Liver (tissue), 9 donors: ENCODE results near the gene HSD3B7. TPM values are rescaled to one million over a fixed set of nuclear protein-coding genes. Genes with fewer than 3 reads are reported as not detected.

Source experiments
- DNase-seq: peaks from one replicate; pipeline ENCODE4 v3.0.0-alpha.2; 2017; ENCODE audit warnings: low spot score
- H3K27ac ChIP-seq, 2 donors: one replicate each; pipeline ENCODE4 v1.7.0; 2013; ENCODE audit warnings: inconsistent platforms in 2 of 2, low read length in 2 of 2, control low read depth in 1 of 2, low read depth in 1 of 2, mild to moderate bottlenecking in 1 of 2
- H3K27me3 ChIP-seq, 4 donors: one replicate each; pipeline versions ENCODE4 v1.6.1 to v1.7.0; 2013; ENCODE audit warnings: low read length in 3 of 4, inconsistent platforms in 1 of 4, mild to moderate bottlenecking in 1 of 4, moderate library complexity in 1 of 4; ENCODE audit not compliant: control insufficient read depth in 4 of 4, insufficient read depth in 4 of 4
- H3K36me3 ChIP-seq, 4 donors: one replicate each; pipeline versions ENCODE4 v1.6.1 to v1.7.0; 2013; ENCODE audit warnings: low read length in 3 of 4, mild to moderate bottlenecking in 3 of 4, low read depth in 1 of 4, moderate library complexity in 1 of 4; ENCODE audit not compliant: control insufficient read depth in 4 of 4, insufficient read depth in 3 of 4
- H3K4me1 ChIP-seq, 4 donors: one replicate each; pipeline versions ENCODE4 v1.6.1 to v1.7.0; 2013; ENCODE audit warnings: low read length in 3 of 4, mild to moderate bottlenecking in 3 of 4, moderate library complexity in 1 of 4; ENCODE audit not compliant: control insufficient read depth in 4 of 4, insufficient read depth in 4 of 4
- H3K4me3 ChIP-seq, 3 donors: one replicate each; pipeline versions ENCODE4 v1.6.1 to v1.7.0; 2013; ENCODE audit warnings: low read length in 3 of 3, control low read depth in 1 of 3, low read depth in 1 of 3, mild to moderate bottlenecking in 1 of 3
- H3K9ac ChIP-seq, 2 donors: one replicate each; pipeline ENCODE4 v1.7.0; 2013; ENCODE audit warnings: low read length in 2 of 2, mild to moderate bottlenecking in 2 of 2, moderate library complexity in 2 of 2, control low read depth in 1 of 2, low read depth in 1 of 2
- H3K9me3 ChIP-seq, 4 donors: one replicate each; pipeline versions ENCODE4 v1.6.1 to v1.7.0; 2013; ENCODE audit warnings: low read length in 3 of 4; ENCODE audit not compliant: control insufficient read depth in 4 of 4
- EGR1 ChIP-seq, 2 donors: IDR thresholded peaks; 2 replicates each; pipeline ENCODE4 v1.6.1; 2016 to 2018; ENCODE audit warnings: antibody characterized with exemption in 2 of 2, low read depth in 2 of 2
- FOXA2 ChIP-seq: IDR thresholded peaks from 2 replicates; pipeline ENCODE4 v1.6.1; 2016; ENCODE audit warnings: antibody characterized with exemption
- GABPA ChIP-seq, 2 donors: IDR thresholded peaks in 1 of 2; conservative IDR thresholded peaks in 1 of 2; 2 replicates each; pipeline ENCODE4 v1.6.1; 2016; ENCODE audit warnings: antibody characterized with exemption in 2 of 2, mild to moderate bottlenecking in 1 of 2, moderate library complexity in 1 of 2
- HNF4A ChIP-seq, 2 donors: conservative IDR thresholded peaks; 2 replicates each; pipeline ENCODE4 v1.6.1; 2016; ENCODE audit warnings: antibody characterized with exemption in 2 of 2, mild to moderate bottlenecking in 2 of 2
- HNF4G ChIP-seq: IDR thresholded peaks from 2 replicates; pipeline ENCODE4 v1.6.1; 2016; ENCODE audit warnings: antibody characterized with exemption
- JUND ChIP-seq, 2 donors: IDR thresholded peaks; 2 replicates each; pipeline ENCODE4 v1.6.1; 2016; ENCODE audit warnings: antibody characterized with exemption in 2 of 2
- NR2F2 ChIP-seq: IDR thresholded peaks from 2 replicates; pipeline ENCODE4 v1.6.1; 2016; ENCODE audit warnings: antibody characterized with exemption
- RAD21 ChIP-seq, 2 donors: IDR thresholded peaks; 2 replicates each; pipeline ENCODE4 v1.6.1; 2016; ENCODE audit warnings: antibody characterized with exemption in 2 of 2, mild to moderate bottlenecking in 2 of 2
- SP1 ChIP-seq: IDR thresholded peaks from 2 replicates; pipeline ENCODE4 v1.6.1; 2018; ENCODE audit warnings: antibody characterized with exemption, mild to moderate bottlenecking
- TAF1 ChIP-seq: conservative IDR thresholded peaks from 2 replicates; pipeline ENCODE4 v1.6.1; 2016; ENCODE audit warnings: antibody characterized with exemption, mild to moderate bottlenecking
- WGBS: extraction: QIAGEN DNeasy Blood & Tissue Kit; methylation state at CpG from one replicate; pipeline ENCODE4 v1.1.7; 2013; 5-methylcytosine and 5-hydroxymethylcytosine counted together
- polyA plus RNA-seq, 2 donors: library from polyadenylated mRNA; stranded (reverse) in 1 of 2; unstranded in 1 of 2; fragments of 200-250 nt in 1 of 2; fragments of >200 nt in 1 of 2; fragmentation: Nextera tagmentation in 1 of 2; extraction: Ambion mirVana in 1 of 2; gene quantifications; one replicate each; pipeline versions ENCODE4 v1.2.1 to v1.2.3, GENCODE V29; 2013 to 2015
- total RNA-seq, 2 donors: library from RNA; depleted of rRNA; stranded (reverse); fragments of >200 nt; gene quantifications; one replicate each; pipeline ENCODE4 v1.2.3, GENCODE V29; 2014
- TF ChIP-seq, protein P1 (sequence below): fragments of 150-350 bp; IDR thresholded peaks from 2 replicates; pipeline ENCODE4 v1.5.1; 2017; ENCODE audit warnings: improper control_type of control experiment, low read depth, low read length; ENCODE audit not compliant: missing input control
- TF ChIP-seq, protein P2 (sequence below): IDR thresholded peaks from 2 replicates; pipeline ENCODE4 v1.6.1; 2016; ENCODE audit warnings: antibody characterized with exemption
- TF ChIP-seq, protein P3 (sequence below): IDR thresholded peaks from 2 replicates; pipeline ENCODE4 v1.6.1; 2016; ENCODE audit warnings: antibody characterized with exemption
- TF ChIP-seq, protein P4 (sequence below): IDR thresholded peaks from 2 replicates; pipeline ENCODE4 v1.6.1; 2016; ENCODE audit warnings: antibody characterized with exemption, mild to moderate bottlenecking
- donor health status: healthy.
- donor health status: healthy.
- donor health status: healthy.
- donor health status: healthy.
- donor health status: healthy.

The HSD3B7 gene
- total and polyA plus RNA-seq, 4 donors = 23.9 to 93.9 (median 79.4) TPM

DNA sequence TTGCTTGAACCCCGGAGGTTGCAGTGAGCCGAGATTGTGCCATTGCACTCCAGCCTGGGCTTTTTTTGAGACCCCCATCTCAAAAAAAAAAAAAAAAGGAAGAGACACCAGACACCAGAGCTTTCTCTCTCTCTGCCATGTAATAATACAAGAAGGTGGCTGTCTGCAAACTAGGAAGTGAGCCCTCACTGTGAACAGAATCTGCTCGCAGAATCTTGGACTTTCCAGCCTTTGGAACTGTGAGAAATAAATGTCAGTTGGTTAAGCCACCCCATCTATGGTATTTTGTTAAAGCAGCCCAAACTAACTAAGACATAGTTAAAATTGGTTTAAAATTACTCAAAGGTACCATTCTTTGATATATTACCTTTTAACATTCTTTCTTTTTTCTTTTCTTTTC is 35.5 kb downstream of the HSD3B7 start (continued):
- TF ChIP-seq, protein P1, sequence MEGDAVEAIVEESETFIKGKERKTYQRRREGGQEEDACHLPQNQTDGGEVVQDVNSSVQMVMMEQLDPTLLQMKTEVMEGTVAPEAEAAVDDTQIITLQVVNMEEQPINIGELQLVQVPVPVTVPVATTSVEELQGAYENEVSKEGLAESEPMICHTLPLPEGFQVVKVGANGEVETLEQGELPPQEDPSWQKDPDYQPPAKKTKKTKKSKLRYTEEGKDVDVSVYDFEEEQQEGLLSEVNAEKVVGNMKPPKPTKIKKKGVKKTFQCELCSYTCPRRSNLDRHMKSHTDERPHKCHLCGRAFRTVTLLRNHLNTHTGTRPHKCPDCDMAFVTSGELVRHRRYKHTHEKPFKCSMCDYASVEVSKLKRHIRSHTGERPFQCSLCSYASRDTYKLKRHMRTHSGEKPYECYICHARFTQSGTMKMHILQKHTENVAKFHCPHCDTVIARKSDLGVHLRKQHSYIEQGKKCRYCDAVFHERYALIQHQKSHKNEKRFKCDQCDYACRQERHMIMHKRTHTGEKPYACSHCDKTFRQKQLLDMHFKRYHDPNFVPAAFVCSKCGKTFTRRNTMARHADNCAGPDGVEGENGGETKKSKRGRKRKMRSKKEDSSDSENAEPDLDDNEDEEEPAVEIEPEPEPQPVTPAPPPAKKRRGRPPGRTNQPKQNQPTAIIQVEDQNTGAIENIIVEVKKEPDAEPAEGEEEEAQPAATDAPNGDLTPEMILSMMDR = no peak
- TF ChIP-seq EGR1 (IDR thresholded peaks at IDR 0.05; ENCODE audit: low read depth in 2 of 2) = no peak
- TF ChIP-seq HNF4A (conservative IDR thresholded peaks at IDR 0.05) = no peak
- TF ChIP-seq, protein P2, sequence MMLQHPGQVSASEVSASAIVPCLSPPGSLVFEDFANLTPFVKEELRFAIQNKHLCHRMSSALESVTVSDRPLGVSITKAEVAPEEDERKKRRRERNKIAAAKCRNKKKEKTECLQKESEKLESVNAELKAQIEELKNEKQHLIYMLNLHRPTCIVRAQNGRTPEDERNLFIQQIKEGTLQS = no peak
- TF ChIP-seq JUND (IDR thresholded peaks at IDR 0.05) = no peak

DNA sequence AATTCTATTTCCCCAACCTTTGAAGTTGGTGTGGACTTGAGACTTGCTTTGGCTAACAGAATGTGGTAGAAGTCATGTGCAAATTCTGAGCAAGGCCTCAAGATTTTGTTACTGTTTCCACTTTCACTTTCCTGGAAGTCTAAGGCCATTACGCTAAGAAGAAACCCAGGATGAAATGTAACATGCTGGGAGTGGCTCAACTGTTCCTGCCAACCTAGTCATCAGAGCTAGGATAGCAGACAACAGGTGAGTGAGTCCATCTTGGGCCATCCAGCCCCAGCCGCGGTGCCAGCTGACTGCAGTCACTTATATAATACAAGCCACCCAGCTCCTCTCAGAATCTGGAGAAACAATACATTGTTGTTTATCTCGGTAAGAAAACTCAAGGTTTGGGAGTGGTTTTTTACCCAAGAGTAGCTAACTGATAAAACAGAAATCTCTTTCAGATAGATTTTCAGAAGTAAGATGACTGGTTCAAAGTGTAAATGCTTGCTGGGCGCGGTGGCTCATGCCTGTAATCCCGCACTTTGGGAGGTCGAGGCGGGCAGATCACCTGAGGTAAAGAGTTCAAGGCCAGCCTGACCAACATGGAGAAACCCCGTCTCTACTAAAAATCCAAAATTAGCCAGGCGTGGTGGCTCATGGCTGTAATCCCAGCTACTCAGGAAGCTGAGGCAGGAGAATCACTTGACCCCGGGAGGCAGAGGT is 37.7 kb downstream of the HSD3B7 start:
- DNase-seq = no peak
- Histone ChIP-seq H3K4me3 (no peak overlapping the region), H3K9ac (no peak overlapping the region), H3K4me1 (no peaks in the 10 kb centered on the region), H3K27me3 (no peaks in the 10 kb centered on the region), H3K27ac (no peak overlapping the region), H3K36me3 (no peaks in the 10 kb centered on the region), H3K9me3 (no peaks in the 10 kb centered on the region)
- WGBS = 83% methylated on average over 12 of the region's 12 CpGs
- TF ChIP-seq FOXA2 = no peak
- no peak for TF ChIP-seq NR2F2
- TF ChIP-seq, protein P3, sequence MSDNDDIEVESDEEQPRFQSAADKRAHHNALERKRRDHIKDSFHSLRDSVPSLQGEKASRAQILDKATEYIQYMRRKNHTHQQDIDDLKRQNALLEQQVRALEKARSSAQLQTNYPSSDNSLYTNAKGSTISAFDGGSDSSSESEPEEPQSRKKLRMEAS = no peak
- TF ChIP-seq, protein P4, sequence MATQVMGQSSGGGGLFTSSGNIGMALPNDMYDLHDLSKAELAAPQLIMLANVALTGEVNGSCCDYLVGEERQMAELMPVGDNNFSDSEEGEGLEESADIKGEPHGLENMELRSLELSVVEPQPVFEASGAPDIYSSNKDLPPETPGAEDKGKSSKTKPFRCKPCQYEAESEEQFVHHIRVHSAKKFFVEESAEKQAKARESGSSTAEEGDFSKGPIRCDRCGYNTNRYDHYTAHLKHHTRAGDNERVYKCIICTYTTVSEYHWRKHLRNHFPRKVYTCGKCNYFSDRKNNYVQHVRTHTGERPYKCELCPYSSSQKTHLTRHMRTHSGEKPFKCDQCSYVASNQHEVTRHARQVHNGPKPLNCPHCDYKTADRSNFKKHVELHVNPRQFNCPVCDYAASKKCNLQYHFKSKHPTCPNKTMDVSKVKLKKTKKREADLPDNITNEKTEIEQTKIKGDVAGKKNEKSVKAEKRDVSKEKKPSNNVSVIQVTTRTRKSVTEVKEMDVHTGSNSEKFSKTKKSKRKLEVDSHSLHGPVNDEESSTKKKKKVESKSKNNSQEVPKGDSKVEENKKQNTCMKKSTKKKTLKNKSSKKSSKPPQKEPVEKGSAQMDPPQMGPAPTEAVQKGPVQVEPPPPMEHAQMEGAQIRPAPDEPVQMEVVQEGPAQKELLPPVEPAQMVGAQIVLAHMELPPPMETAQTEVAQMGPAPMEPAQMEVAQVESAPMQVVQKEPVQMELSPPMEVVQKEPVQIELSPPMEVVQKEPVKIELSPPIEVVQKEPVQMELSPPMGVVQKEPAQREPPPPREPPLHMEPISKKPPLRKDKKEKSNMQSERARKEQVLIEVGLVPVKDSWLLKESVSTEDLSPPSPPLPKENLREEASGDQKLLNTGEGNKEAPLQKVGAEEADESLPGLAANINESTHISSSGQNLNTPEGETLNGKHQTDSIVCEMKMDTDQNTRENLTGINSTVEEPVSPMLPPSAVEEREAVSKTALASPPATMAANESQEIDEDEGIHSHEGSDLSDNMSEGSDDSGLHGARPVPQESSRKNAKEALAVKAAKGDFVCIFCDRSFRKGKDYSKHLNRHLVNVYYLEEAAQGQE = no peak
- no peak for TF ChIP-seq HNF4A (conservative IDR thresholded peaks at IDR 0.05)

DNA sequence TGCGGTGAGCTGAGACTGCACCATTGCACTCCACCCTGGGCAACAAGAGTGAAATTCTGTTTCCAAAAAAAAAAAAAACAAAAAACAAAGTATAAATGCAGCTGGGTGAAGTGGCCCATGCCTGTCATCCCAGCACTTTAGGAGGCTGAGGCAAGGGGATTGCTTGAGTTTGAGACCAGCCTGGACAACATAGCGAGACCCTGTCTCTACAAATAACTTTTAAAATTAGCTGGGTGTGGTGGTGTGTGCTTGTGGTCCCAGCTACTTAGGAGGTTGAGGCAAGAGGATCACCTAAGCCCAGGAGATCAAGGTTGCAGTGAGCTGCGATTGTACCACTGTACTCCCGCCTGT is 38.2 kb downstream of the HSD3B7 start:
- no peaks in the 10 kb centered on the region for H3K9me3 ChIP-seq
- H3K27ac ChIP-seq = no peak overlapping the region
- DNase-seq = no peak
- no peak overlapping the region for H3K9ac ChIP-seq
- no peaks in the 10 kb centered on the region for H3K4me1 ChIP-seq
- TF ChIP-seq JUND (IDR thresholded peaks at IDR 0.05) = no peak
- TF ChIP-seq SP1 = no peak
- TF ChIP-seq, protein P1 = no peak
- TF ChIP-seq FOXA2 = no peak
- TF ChIP-seq EGR1 (IDR thresholded peaks at IDR 0.05; ENCODE audit: low read depth in 2 of 2) = no peak
- no peak for TF ChIP-seq RAD21 (IDR thresholded peaks at IDR 0.05)
- no peak for TF ChIP-seq HNF4G
- TF ChIP-seq NR2F2 = no peak
- no peak for TF ChIP-seq TAF1
- TF ChIP-seq, protein P4 = no peak
- TF ChIP-seq GABPA (IDR thresholded peaks at IDR 0.05 in 1 of 2, conservative IDR thresholded peaks at IDR 0.05 in 1 of 2) = no peak
- WGBS = 92% methylated on average over 4 of the region's 4 CpGs
- H3K27me3 ChIP-seq = no peaks in the 10 kb centered on the region
- no peak overlapping the region for H3K4me3 ChIP-seq
- no peaks in the 10 kb centered on the region for H3K36me3 ChIP-seq
